SU-DHL-6 (cell line): Measurements from ENCODE around the gene ZNF74.
"Not testable (repeated sequence)": the region's sequence is repeated elsewhere in the genome, so short reads cannot be mapped to it uniquely, and the experiment has no call there.

Experiments used
- CTCF ChIP-seq: fragments of 200-600 bp; sonication (generic); IDR thresholded peaks from one replicate; pipeline ENCODE4 v1.5.1; 2017; ENCODE audit warnings: antibody characterized with exemption, mild to moderate bottlenecking, low read length, moderate library complexity; ENCODE audit not compliant: insufficient read depth, poor library complexity, severe bottlenecking
- EZH2phosphoT487 ChIP-seq: fragments of 200-600 bp; sonication (generic), shearing (Covaris generic); conservative IDR thresholded peaks from 2 replicates; pipeline ENCODE4 v1.6.1; 2018; ENCODE audit warnings: mild to moderate bottlenecking, antibody characterized with exemption, low read length, moderate library complexity, mixed read lengths

GRCh38 chr22:20358503-20359239, 35.3 kb upstream of the ZNF74 start:
- TF ChIP-seq CTCF, EZH2phosphoT487: not testable (repeated sequence)
